CD14-positive monocyte (primary cell): Measurements from ENCODE around the gene CPAMD8. TPM values are rescaled to one million over a fixed set of nuclear protein-coding genes. Genes with fewer than 3 reads are reported as not detected.

Source experiments
- DNase-seq, 3 donors: peaks; one replicate each; pipeline ENCODE4 v3.0.0-alpha.2; 2011 to 2022
- H2AFZ ChIP-seq: 2 replicates; pipeline ENCODE4 v1.6.0; 2012; ENCODE audit warnings: mild to moderate bottlenecking, low read depth, low read length, inconsistent platforms; ENCODE audit not compliant: insufficient read depth, poor library complexity, severe bottlenecking
- H3K27ac ChIP-seq, 2 donors: 1 replicate in 1 of 2; 2 replicates in 1 of 2; pipeline ENCODE4 v1.5.1; 2012 to 2013; ENCODE audit warnings: low read length in 2 of 2, control low read depth in 1 of 2, inconsistent platforms in 1 of 2, low read depth in 1 of 2, mild to moderate bottlenecking in 1 of 2
- H3K27me3 ChIP-seq, 2 donors: one replicate each; pipeline versions ENCODE4 v1.6.0 to v1.6.1; 2011 to 2013; ENCODE audit warnings: low read length in 2 of 2; ENCODE audit not compliant: control insufficient read depth in 2 of 2, insufficient read depth in 2 of 2
- H3K36me3 ChIP-seq, 2 donors: replicated peaks in 1 of 2; 1 replicate in 1 of 2; 2 replicates in 1 of 2; pipeline versions ENCODE4 v1.5.1 to v1.6.1; 2012 to 2013; ENCODE audit warnings: low read length in 2 of 2, control low read depth in 1 of 2, inconsistent platforms in 1 of 2, mild to moderate bottlenecking in 1 of 2; ENCODE audit not compliant: insufficient read depth in 2 of 2, control insufficient read depth in 1 of 2
- H3K4me1 ChIP-seq, 2 donors: 1 replicate in 1 of 2; 2 replicates in 1 of 2; pipeline versions ENCODE4 v1.5.1 to v1.6.1; 2012 to 2013; ENCODE audit warnings: low read length in 2 of 2, control low read depth in 1 of 2, inconsistent platforms in 1 of 2, mild to moderate bottlenecking in 1 of 2, moderate library complexity in 1 of 2; ENCODE audit not compliant: insufficient read depth in 2 of 2, control insufficient read depth in 1 of 2
- H3K4me2 ChIP-seq: replicated peaks from 2 replicates; pipeline ENCODE3; 2012; ENCODE audit warnings: low read length, moderate library complexity, mild to moderate bottlenecking; ENCODE audit not compliant: poor library complexity, severe bottlenecking; ENCODE audit errors: extremely low read depth
- H3K4me3 ChIP-seq, 3 experiments: fragments of 200-600 bp in 1 of 3; sonication (generic) in 1 of 3; replicated peaks in 1 of 3; 1 replicate in 2 of 3; 2 replicates in 1 of 3; pipeline ENCODE4 v1.5.1; 2011 to 2013; ENCODE audit warnings: low read length in 3 of 3, mild to moderate bottlenecking in 3 of 3, control low read depth in 2 of 3, low read depth in 2 of 3, inconsistent platforms in 1 of 3, moderate library complexity in 1 of 3
- H3K79me2 ChIP-seq: 2 replicates; pipeline ENCODE4 v1.6.0; 2012; ENCODE audit warnings: mild to moderate bottlenecking, control low read depth, inconsistent platforms, low read length, moderate library complexity; ENCODE audit not compliant: insufficient read depth
- H3K9ac ChIP-seq: 2 replicates; pipeline ENCODE4 v1.6.0; 2017; ENCODE audit warnings: low read length, mild to moderate bottlenecking; ENCODE audit not compliant: insufficient read depth, poor library complexity, severe bottlenecking
- H3K9me3 ChIP-seq, 2 donors: replicated peaks in 1 of 2; 1 replicate in 1 of 2; 2 replicates in 1 of 2; pipeline versions ENCODE4 v1.5.1 to v1.6.1; 2012 to 2013; ENCODE audit warnings: low read length in 2 of 2, control low read depth in 1 of 2; ENCODE audit not compliant: control insufficient read depth in 1 of 2, insufficient read depth in 1 of 2
- H4K20me1 ChIP-seq: 2 replicates; pipeline ENCODE4 v1.6.0; 2012; ENCODE audit warnings: mild to moderate bottlenecking, low read length, control low read depth, moderate library complexity; ENCODE audit not compliant: insufficient read depth
- H3K27ac Mint-ChIP-seq, 7 donors: one replicate each; pipeline ENCODE4 v1.8.0; 2020; ENCODE audit warnings: mild to moderate bottlenecking in 7 of 7, mixed read lengths in 7 of 7, moderate library complexity in 6 of 7, inconsistent platforms in 2 of 7
- H3K27me3 Mint-ChIP-seq, 3 donors: one replicate each; pipeline ENCODE4 v1.8.0; 2021 to 2022; ENCODE audit warnings: low read depth in 3 of 3, mild to moderate bottlenecking in 3 of 3, mixed read lengths in 3 of 3, moderate library complexity in 3 of 3, inconsistent platforms in 1 of 3
- H3K36me3 Mint-ChIP-seq, 2 donors: one replicate each; pipeline ENCODE4 v1.8.0; 2020; ENCODE audit warnings: mixed read lengths in 2 of 2, inconsistent platforms in 1 of 2, mild to moderate bottlenecking in 1 of 2
- H3K4me1 Mint-ChIP-seq: one replicate; pipeline ENCODE4 v1.8.0; 2020; ENCODE audit warnings: mild to moderate bottlenecking, mixed read lengths
- H3K4me3 Mint-ChIP-seq, 2 donors: one replicate each; pipeline ENCODE4 v1.8.0; 2020; ENCODE audit warnings: mild to moderate bottlenecking in 2 of 2, mixed read lengths in 2 of 2, moderate library complexity in 1 of 2
- H3K9me3 Mint-ChIP-seq, 7 donors: one replicate each; pipeline ENCODE4 v1.8.0; 2020 to 2022; ENCODE audit warnings: mixed read lengths in 7 of 7, mild to moderate bottlenecking in 6 of 7, moderate library complexity in 6 of 7, inconsistent platforms in 2 of 7
- WGBS: methylation state at CpG from one replicate; pipeline ENCODE4 v1.1.5; 2013; ENCODE audit warnings: missing lambda C conversion rate; ENCODE audit not compliant: insufficient coverage; 5-methylcytosine and 5-hydroxymethylcytosine counted together
- intact Hi-C, 2 donors: fragments of 100-400 bp; cut with micrococcal nuclease; formaldehyde crosslinking; loops; one replicate each; pipeline versions ENCODE4 v1.15.0 to v1.15.1; 2023
- polyA plus RNA-seq, 3 donors: library from polyadenylated mRNA; depleted of rRNA in 1 of 3; unstranded in 2 of 3; stranded (reverse) in 1 of 3; fragments of 300-500 nt in 2 of 3; fragments of >200 nt in 1 of 3; fragmentation: Illumina TruSeq in 2 of 3; gene quantifications; 1 replicate in 2 of 3; 2 replicates in 1 of 3; pipeline ENCODE4 v1.2.3, GENCODE V29; 2012 to 2021
- small RNA-seq: library from RNA; depleted of rRNA; stranded (forward); fragments of <200 nt; gene quantifications from one replicate; pipeline ENCODE3, GENCODE V24; 2012; ENCODE audit warnings: low read depth; ENCODE audit not compliant: insufficient read length
- TF ChIP-seq, protein P1 (sequence below): fragments of 200-600 bp; IDR thresholded peaks from one replicate; pipeline ENCODE4 v1.8.0; 2022; ENCODE audit warnings: antibody characterized with exemption, mild to moderate bottlenecking

CPAMD8 gene
- polyA plus RNA-seq, 3 donors: 5.1 to 53.4 (median 5.4) TPM

DNA sequence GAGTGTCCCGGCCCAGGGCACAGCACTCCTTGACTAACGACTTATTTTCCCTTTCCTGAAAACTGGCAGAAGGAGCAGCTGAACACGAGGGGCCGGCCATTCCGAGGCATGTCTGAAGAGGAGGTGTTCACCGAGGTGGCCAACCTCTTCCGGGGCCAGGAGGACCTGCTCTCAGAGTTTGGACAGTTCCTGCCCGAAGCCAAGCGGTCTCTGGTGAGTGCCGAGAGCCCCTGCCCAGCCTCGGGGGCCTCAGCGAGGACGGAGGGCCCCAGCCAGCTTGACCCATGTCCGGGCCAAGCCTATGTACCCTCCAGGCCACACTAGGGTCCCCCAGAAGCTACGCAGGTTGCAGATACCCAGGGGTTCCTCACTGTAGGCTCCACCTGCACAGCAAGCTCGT lies 179.7 kb downstream of the CPAMD8 start:
- H3K36me3 ChIP-seq: peaks cover 89 to 99% of the 10 kb centered on the region in 2 donors
- peaks cover 0 to 2% (median 1%) of the 10 kb centered on the region in 3 donors for H3K27me3 Mint-ChIP-seq
- WGBS: 98% methylated on average over 15 of the region's 16 CpGs

More for the DNA sequence above, 179.7 kb downstream of the CPAMD8 start:
- Mint-ChIP-seq H3K4me3 (no peak overlapping the region), H3K36me3 (peaks cover 94 to 98% of the 10 kb centered on the region in 2 donors), H3K27ac (peak overlapping the region; percentile 18 to 84 (median 66)), H3K9me3 (peaks cover 0 to 2% (median 0%) of the 10 kb centered on the region in 7 donors), H3K4me1 (peaks cover 19% of the 10 kb centered on the region)
- Histone ChIP-seq H3K27me3 (no peaks in the 10 kb centered on the region), H4K20me1 (peaks cover 50% of the 10 kb centered on the region), H3K4me3 (no peak overlapping the region), H3K79me2 (peaks cover 6% of the 10 kb centered on the region), H3K9ac (peak overlapping the region; percentile 19), H3K4me1 (peaks cover 17 to 18% of the 10 kb centered on the region in 2 donors), H3K4me2 (no peak overlapping the region), H3K9me3 (no peaks in the 10 kb centered on the region), H2AFZ (no peak overlapping the region), H3K27ac (peak overlapping the region; percentile 56 to 73)
- intact Hi-C loops: no loop called here
- TF ChIP-seq, protein P1, sequence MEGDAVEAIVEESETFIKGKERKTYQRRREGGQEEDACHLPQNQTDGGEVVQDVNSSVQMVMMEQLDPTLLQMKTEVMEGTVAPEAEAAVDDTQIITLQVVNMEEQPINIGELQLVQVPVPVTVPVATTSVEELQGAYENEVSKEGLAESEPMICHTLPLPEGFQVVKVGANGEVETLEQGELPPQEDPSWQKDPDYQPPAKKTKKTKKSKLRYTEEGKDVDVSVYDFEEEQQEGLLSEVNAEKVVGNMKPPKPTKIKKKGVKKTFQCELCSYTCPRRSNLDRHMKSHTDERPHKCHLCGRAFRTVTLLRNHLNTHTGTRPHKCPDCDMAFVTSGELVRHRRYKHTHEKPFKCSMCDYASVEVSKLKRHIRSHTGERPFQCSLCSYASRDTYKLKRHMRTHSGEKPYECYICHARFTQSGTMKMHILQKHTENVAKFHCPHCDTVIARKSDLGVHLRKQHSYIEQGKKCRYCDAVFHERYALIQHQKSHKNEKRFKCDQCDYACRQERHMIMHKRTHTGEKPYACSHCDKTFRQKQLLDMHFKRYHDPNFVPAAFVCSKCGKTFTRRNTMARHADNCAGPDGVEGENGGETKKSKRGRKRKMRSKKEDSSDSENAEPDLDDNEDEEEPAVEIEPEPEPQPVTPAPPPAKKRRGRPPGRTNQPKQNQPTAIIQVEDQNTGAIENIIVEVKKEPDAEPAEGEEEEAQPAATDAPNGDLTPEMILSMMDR: no peak
- DNase-seq: no peak

Small RNAs within 50 kb of the gene (small RNA-seq; reads per million reads assigned to genes)
- gene RN7SL823P: not detected
- gene RN7SL835P: not detected

Other genes starting within 250 kb of the CPAMD8 start
- gene SIN3B, start 197.4 kb downstream of the CPAMD8 start, polyA plus RNA-seq: 100 to 1,000 TPM in 1 of 3 donors, 10 to 100 TPM in 1, 1 to 10 TPM in 1; 7.2 to 154 (median 10.2) TPM
- gene F2RL3, start 137.8 kb downstream of the CPAMD8 start, polyA plus RNA-seq: under 1 TPM in 1 of 3 donors, not detected in 2; 0.05 TPM
- gene HAUS8, start 48.6 kb upstream of the CPAMD8 start, polyA plus RNA-seq: 1 to 10 TPM; 2.5 to 9.3 (median 4.4) TPM
- gene MYO9B, start 49.0 kb upstream of the CPAMD8 start, polyA plus RNA-seq: 100 to 1,000 TPM in 1 of 3 donors, 1 to 10 TPM in 2; 5.9 to 366 (median 7.5) TPM
- gene USE1, start 188.5 kb upstream of the CPAMD8 start, polyA plus RNA-seq: 10 to 100 TPM; 26.5 to 39.8 (median 29.7) TPM
- gene OCEL1, start 199.4 kb upstream of the CPAMD8 start, polyA plus RNA-seq: 10 to 100 TPM; 31.8 to 59.9 (median 57.6) TPM
- 1 to 10 TPM in 2 of 3 donors, under 1 TPM in 1; 0.87 to 5.1 (median 1.7) TPM for gene NR2F6, start 219.1 kb upstream of the CPAMD8 start, polyA plus RNA-seq
- not detected for gene USHBP1, start 237.9 kb upstream of the CPAMD8 start, polyA plus RNA-seq
- gene BABAM1, start 240.6 kb upstream of the CPAMD8 start, polyA plus RNA-seq: 100 to 1,000 TPM in 1 of 3 donors, 10 to 100 TPM in 2; 76.9 to 106 (median 90.3) TPM